HL-60 (cell line): Measurements from ENCODE around the gene PKDREJ.

Source experiments
- DNase-seq, 2 experiments: peaks; one replicate each; pipeline ENCODE4 v3.0.0-alpha.2; 2010 to 2020; ENCODE audit warnings: low read depth in 1 of 2, low spot score in 1 of 2
- H3K27ac ChIP-seq: fragments of 250-450 bp; sonication (Bioruptor Pico); replicated peaks from 2 replicates; pipeline ENCODE4 v1.5.1; 2020; ENCODE audit warnings: mild to moderate bottlenecking, moderate library complexity
- H3K27me3 ChIP-seq: fragments of 250-450 bp; sonication (Bioruptor Pico); 2 replicates; pipeline ENCODE4 v1.5.1; 2021; ENCODE audit warnings: mild to moderate bottlenecking, moderate library complexity; ENCODE audit not compliant: insufficient read depth, poor library complexity, severe bottlenecking
- H3K4me3 ChIP-seq: replicated peaks from 2 replicates; pipeline ENCODE4 v1.5.1; 2011; ENCODE audit warnings: mild to moderate bottlenecking, control low read depth, low read length; ENCODE audit not compliant: insufficient read depth
- CTCF ChIP-seq: IDR thresholded peaks from one replicate; pipeline ENCODE4 v1.5.1; 2011; ENCODE audit warnings: low read length, control low read depth, inconsistent platforms; ENCODE audit not compliant: insufficient read depth
- GABPA ChIP-seq: IDR thresholded peaks from 2 replicates; pipeline ENCODE4 v1.6.1; 2012; ENCODE audit warnings: low read depth
- POLR2AphosphoS5 ChIP-seq: IDR thresholded peaks from 2 replicates; pipeline ENCODE4 v1.6.1; 2012; ENCODE audit warnings: low read depth
- REST ChIP-seq: IDR thresholded peaks from 2 replicates; pipeline ENCODE4 v1.6.1; 2012; ENCODE audit warnings: low read depth; ENCODE audit not compliant: insufficient replicate concordance
- SPI1 ChIP-seq: IDR thresholded peaks from 2 replicates; pipeline ENCODE4 v1.6.1; 2012; ENCODE audit warnings: low read depth, mild to moderate bottlenecking, borderline replicate concordance

PKDREJ gene

GRCh38 chr22:46229701-46230100 lies 33.4 kb downstream of the PKDREJ start:
- no peak overlapping the region for H3K27ac ChIP-seq
- no peak overlapping the region for H3K4me3 ChIP-seq
- TF ChIP-seq GABPA (no peak), REST (no peak), SPI1 (no peak), CTCF (no peak), POLR2AphosphoS5 (no peak)

GRCh38 chr22:46226577-46226976 lies 36.6 kb downstream of the PKDREJ start:
- no peak for DNase-seq

More at GRCh38 chr22:46229701-46230100, 33.4 kb downstream of the PKDREJ start:
- no peaks in the 10 kb centered on the region for H3K27me3 ChIP-seq
- DNase-seq, result peak in 1 of 2 experiments; percentile 36

GRCh38 chr22:46225631-46226030 lies 37.5 kb downstream of the PKDREJ start:
- no peak for TF ChIP-seq SPI1
- no peak for TF ChIP-seq POLR2AphosphoS5
- TF ChIP-seq GABPA, result no peak
- TF ChIP-seq REST, result no peak
- no peak for TF ChIP-seq CTCF

More at GRCh38 chr22:46226577-46226976, 36.6 kb downstream of the PKDREJ start:
- H3K27ac ChIP-seq, result no peak overlapping the region
- no peak for TF ChIP-seq GABPA
- TF ChIP-seq CTCF, result no peak
- TF ChIP-seq SPI1, result no peak
- TF ChIP-seq POLR2AphosphoS5, result no peak
- TF ChIP-seq REST, result no peak
- no peak overlapping the region for H3K4me3 ChIP-seq
- no peaks in the 10 kb centered on the region for H3K27me3 ChIP-seq

More at GRCh38 chr22:46225631-46226030, 37.5 kb downstream of the PKDREJ start:
- DNase-seq, result no peak
- no peaks in the 10 kb centered on the region for H3K27me3 ChIP-seq
- no peak overlapping the region for H3K27ac ChIP-seq
- H3K4me3 ChIP-seq, result no peak overlapping the region
